Activated CD8-positive, alpha-beta T cell treated with anti-CD3 and anti-CD28 coated beads for 36 hours (primary cell): ENCODE measurements around the gene U2AF1L4. TPM values are rescaled to one million over a fixed set of nuclear protein-coding genes. Genes with fewer than 3 reads are reported as not detected.

Source experiments
- ATAC-seq: fragments of 200-7000 bp; cut with Tn5 transposase; one replicate; pipeline ENCODE4 v1.10.0; 2021; ENCODE audit warnings: mild to moderate bottlenecking, moderate library complexity
- CTCF ChIA-PET: fragments of 350-600 bp; sonication (Branson Sonifier 250); formaldehyde crosslinking; loops from one replicate; lab custom pipeline; 2021; ENCODE audit warnings: antibody characterized with exemption; lab: Charles Lee
- POLR2A ChIA-PET: fragments of 350-600 bp; sonication (Branson Sonifier 250); formaldehyde crosslinking; loops from one replicate; lab custom pipeline; 2021; ENCODE audit warnings: antibody characterized with exemption; lab: Charles Lee
- DNase-seq: peaks from one replicate; pipeline ENCODE4 v3.0.0-alpha.2; 2020
- H3K27ac Mint-ChIP-seq: one replicate; pipeline ENCODE4 v1.8.0; 2021; ENCODE audit warnings: mild to moderate bottlenecking, mixed read lengths
- H3K27me3 Mint-ChIP-seq: one replicate; pipeline ENCODE4 v1.8.0; 2021; ENCODE audit warnings: mixed read lengths
- H3K36me3 Mint-ChIP-seq: one replicate; pipeline ENCODE4 v1.8.0; 2021; ENCODE audit warnings: low read depth, mixed read lengths
- H3K4me1 Mint-ChIP-seq: one replicate; pipeline ENCODE4 v1.8.0; 2021; ENCODE audit warnings: low read depth, mixed read lengths
- H3K4me3 Mint-ChIP-seq: one replicate; pipeline ENCODE4 v1.8.0; 2021; ENCODE audit warnings: mild to moderate bottlenecking, moderate library complexity, mixed read lengths
- H3K9me3 Mint-ChIP-seq: one replicate; pipeline ENCODE4 v1.8.0; 2021; ENCODE audit warnings: mixed read lengths
- intact Hi-C: fragments of 100-400 bp; cut with micrococcal nuclease; formaldehyde crosslinking; loops from one replicate; pipeline ENCODE4 v1.10.0; 2022
- total RNA-seq, 2 experiments: library from RNA; stranded (reverse); gene quantifications; one replicate each; pipeline ENCODE4 v1.2.3, GENCODE V29; 2021
- TF ChIP-seq, protein P1 (sequence below): fragments of 200-600 bp; IDR thresholded peaks from one replicate; pipeline ENCODE4 v1.8.0; 2022; ENCODE audit warnings: antibody characterized with exemption, mild to moderate bottlenecking

The U2AF1L4 gene
- 10 to 100 TPM; 41.7 to 42.5 TPM for total RNA-seq

- ChIA-PET CTCF (interaction anchor here (1.4 to 4.4 kb wide), 5 partner anchors 8 to 74 kb away, joined by 3 to 18 read pairs (median 3); no protein-coding TSS in a partner anchor), POLR2A (interaction anchor here (0.6 to 7.5 kb wide), 11 partner anchors 9 to 156 kb away, joined by 3 to 99 read pairs (median 4); partner anchors contain the start of genes HSPB6 and NFKBID)
- Mint-ChIP-seq H3K27me3 (no peaks in the 10 kb centered on the region), H3K9me3 (no peaks in the 10 kb centered on the region), H3K4me3 (peak within 1 kb of the TSS; percentile 87), H3K27ac (peak within 1 kb of the TSS; percentile 97), H3K4me1 (peaks cover 43% of the 10 kb centered on the region), H3K36me3 (peaks cover 36% of the 10 kb centered on the region)
- DNase-seq (peak; percentile 98), ATAC-seq (peak; percentile 50)
- intact Hi-C loops: loop anchor here (5.0 kb wide), 1 partner anchor 33 kb away; no protein-coding TSS in a partner anchor
- TF ChIP-seq, protein P1, sequence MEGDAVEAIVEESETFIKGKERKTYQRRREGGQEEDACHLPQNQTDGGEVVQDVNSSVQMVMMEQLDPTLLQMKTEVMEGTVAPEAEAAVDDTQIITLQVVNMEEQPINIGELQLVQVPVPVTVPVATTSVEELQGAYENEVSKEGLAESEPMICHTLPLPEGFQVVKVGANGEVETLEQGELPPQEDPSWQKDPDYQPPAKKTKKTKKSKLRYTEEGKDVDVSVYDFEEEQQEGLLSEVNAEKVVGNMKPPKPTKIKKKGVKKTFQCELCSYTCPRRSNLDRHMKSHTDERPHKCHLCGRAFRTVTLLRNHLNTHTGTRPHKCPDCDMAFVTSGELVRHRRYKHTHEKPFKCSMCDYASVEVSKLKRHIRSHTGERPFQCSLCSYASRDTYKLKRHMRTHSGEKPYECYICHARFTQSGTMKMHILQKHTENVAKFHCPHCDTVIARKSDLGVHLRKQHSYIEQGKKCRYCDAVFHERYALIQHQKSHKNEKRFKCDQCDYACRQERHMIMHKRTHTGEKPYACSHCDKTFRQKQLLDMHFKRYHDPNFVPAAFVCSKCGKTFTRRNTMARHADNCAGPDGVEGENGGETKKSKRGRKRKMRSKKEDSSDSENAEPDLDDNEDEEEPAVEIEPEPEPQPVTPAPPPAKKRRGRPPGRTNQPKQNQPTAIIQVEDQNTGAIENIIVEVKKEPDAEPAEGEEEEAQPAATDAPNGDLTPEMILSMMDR: no peak
Measured at GRCh38 chr19:35745328-35746086, at the start of gene U2AF1L4, which contains the start of gene PSENEN. Gene U2AF1L4, minus strand, starts transcription at chr19:35745418. Its CDS starts 27 bp downstream, at chr19:35745391. Gene PSENEN, plus strand, starts transcription at chr19:35745651. Its CDS starts 280 bp downstream, at chr19:35745931.

DNA sequence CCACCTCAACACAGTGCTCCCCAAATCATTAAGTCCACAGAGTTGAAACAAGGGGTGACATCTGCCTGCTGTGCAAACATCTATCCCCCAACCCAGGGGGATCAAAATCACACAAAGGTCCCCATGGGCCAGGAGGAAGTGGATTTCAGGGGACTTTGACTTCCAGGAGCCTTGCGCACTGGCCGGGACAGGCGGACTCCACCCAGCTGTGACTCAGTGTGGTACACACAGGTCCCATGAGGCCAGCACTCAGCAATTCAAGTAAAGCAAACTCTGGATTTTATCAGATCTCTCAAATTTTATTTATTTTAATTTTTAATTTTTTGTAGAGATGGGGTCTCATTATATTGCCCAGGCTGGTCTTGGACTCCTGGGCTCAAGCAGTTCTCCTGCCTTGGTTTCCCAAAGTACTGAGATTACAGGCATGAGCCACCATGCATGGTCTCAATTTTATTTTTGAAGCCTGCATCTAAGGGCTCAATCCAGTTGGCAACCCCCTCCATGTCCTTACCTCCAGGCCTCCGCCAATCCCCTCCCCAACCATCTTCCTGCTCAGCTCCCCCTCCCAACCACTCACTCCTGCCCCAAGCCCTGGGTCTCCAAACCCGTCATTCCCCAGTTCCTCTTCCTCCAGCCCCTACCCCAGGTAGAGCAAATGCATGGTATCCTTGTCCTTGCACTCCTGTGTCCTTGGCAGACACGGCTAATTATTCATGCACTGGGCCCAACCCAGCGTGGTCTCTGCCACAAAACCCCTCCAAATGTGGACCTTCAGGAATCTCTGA is 48.4 kb upstream of the U2AF1L4 start:
- CTCF ChIA-PET: no interaction called here
- TF ChIP-seq, protein P1: no peak
- ATAC-seq (no peak), DNase-seq (no peak)
- intact Hi-C loops: no loop called here
- no peak overlapping the region for H3K27ac Mint-ChIP-seq
- H3K27me3 Mint-ChIP-seq: peaks cover 25% of the 10 kb centered on the region
- no peak overlapping the region for H3K4me3 Mint-ChIP-seq
- H3K9me3 Mint-ChIP-seq: no peaks in the 10 kb centered on the region
- POLR2A ChIA-PET: no interaction called here
- no peaks in the 10 kb centered on the region for H3K36me3 Mint-ChIP-seq
- peaks cover 4% of the 10 kb centered on the region for H3K4me1 Mint-ChIP-seq

DNA sequence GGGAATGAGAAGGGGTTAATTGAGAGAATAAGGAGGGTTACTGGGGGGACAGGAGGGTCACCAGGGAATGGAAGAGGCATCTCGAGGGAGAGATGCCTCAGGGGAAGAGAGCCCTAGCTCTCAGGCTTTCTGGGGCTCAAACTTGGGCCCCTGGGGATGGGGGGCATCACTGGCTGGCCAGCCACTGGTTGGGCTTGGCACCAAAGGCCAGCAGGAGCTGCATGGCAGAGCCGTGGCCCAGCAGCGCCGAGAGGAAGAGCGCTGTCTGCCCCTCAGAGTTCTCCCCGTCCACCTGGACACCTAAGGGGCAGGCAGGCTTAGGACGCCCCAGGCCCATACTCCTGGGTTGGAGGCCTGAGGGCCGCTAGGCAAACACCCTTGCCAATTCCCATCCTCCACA is 47.7 kb upstream of the U2AF1L4 start:
- intact Hi-C loops: no loop called here
- Mint-ChIP-seq H3K4me3 (no peak overlapping the region), H3K36me3 (no peaks in the 10 kb centered on the region), H3K9me3 (no peaks in the 10 kb centered on the region), H3K27me3 (peaks cover 21% of the 10 kb centered on the region), H3K4me1 (peaks cover 4% of the 10 kb centered on the region), H3K27ac (no peak overlapping the region)
- ChIA-PET POLR2A (no interaction called here), CTCF (no interaction called here)
- DNase-seq (no peak), ATAC-seq (no peak)
- TF ChIP-seq, protein P1: no peak

DNA sequence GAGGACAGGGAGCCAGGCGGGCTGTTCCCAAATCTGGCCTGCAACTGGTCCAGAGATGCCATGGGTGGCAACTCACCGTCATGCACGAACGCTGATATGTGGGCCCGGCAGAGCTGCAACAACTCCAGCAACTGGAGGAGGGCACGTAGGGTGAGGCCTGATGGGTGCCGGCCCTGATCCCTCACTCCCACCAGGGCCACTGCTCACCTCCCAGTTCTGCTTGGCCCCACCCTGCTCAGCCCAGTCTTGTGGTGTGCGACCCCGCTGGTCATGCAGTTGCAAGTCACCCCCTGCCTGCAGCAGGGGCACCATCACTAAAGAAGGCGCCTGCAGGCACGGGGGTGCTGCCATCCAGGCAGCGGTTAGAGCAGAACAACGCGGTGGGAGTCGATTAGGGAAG is 47.1 kb upstream of the U2AF1L4 start:
- POLR2A ChIA-PET: no interaction called here
- DNase-seq: no peak
- Mint-ChIP-seq H3K27me3 (peaks cover 17% of the 10 kb centered on the region), H3K27ac (no peak overlapping the region), H3K9me3 (no peaks in the 10 kb centered on the region), H3K36me3 (no peaks in the 10 kb centered on the region), H3K4me1 (peaks cover 4% of the 10 kb centered on the region), H3K4me3 (no peak overlapping the region)
- CTCF ChIA-PET: no interaction called here
- no peak for ATAC-seq
- TF ChIP-seq, protein P1: no peak
- intact Hi-C loops: no loop called here
